NB4 (cell line): ENCODE measurements around the gene MAPK1.
"Not testable (repeated sequence)": the region's sequence is repeated elsewhere in the genome, so short reads cannot be mapped to it uniquely, and the experiment has no call there.

Source experiments
- DNase-seq: peaks from one replicate; pipeline ENCODE4 v3.0.0; 2010; ENCODE audit warnings: low read depth
- H3K4me3 ChIP-seq: one replicate; pipeline ENCODE4 v1.5.1; 2011; ENCODE audit warnings: mild to moderate bottlenecking, low read depth, low read length, moderate library complexity
- MYC ChIP-seq: IDR thresholded peaks from 2 replicates; pipeline ENCODE4 v1.6.1; 2011; ENCODE audit warnings: low read depth, low read length
- POLR2A ChIP-seq: IDR thresholded peaks from 2 replicates; pipeline ENCODE4 v1.6.1; 2011; ENCODE audit warnings: mild to moderate bottlenecking; ENCODE audit not compliant: insufficient read length; ENCODE audit errors: extremely low read depth
- TF ChIP-seq, protein P1 (sequence below): IDR thresholded peaks from one replicate; pipeline ENCODE4 v1.5.1; 2012; ENCODE audit warnings: low read depth, low read length
- TF ChIP-seq, protein P2 (sequence below): IDR thresholded peaks from 2 replicates; pipeline ENCODE4 v1.6.1; 2011; ENCODE audit warnings: low read depth, low read length

The MAPK1 gene

DNA sequence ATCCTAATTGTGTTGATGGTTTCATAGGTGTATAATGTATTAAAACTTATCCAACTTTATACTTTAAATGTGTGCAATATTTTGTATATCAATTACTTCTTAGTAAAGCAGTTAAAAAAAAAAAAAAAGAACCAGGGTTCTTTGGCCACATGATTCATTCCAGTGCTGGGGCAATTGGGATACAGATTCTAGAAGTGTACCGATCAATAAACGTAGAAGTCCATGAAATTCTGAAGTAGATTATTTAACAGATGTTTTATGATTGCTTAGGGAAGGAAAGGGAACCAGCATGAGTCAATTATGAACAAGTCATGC is 51.0 kb downstream of the MAPK1 start:
- DNase-seq = no peak
- peak overlapping the region; percentile 6 for H3K4me3 ChIP-seq
- TF ChIP-seq, protein P1, sequence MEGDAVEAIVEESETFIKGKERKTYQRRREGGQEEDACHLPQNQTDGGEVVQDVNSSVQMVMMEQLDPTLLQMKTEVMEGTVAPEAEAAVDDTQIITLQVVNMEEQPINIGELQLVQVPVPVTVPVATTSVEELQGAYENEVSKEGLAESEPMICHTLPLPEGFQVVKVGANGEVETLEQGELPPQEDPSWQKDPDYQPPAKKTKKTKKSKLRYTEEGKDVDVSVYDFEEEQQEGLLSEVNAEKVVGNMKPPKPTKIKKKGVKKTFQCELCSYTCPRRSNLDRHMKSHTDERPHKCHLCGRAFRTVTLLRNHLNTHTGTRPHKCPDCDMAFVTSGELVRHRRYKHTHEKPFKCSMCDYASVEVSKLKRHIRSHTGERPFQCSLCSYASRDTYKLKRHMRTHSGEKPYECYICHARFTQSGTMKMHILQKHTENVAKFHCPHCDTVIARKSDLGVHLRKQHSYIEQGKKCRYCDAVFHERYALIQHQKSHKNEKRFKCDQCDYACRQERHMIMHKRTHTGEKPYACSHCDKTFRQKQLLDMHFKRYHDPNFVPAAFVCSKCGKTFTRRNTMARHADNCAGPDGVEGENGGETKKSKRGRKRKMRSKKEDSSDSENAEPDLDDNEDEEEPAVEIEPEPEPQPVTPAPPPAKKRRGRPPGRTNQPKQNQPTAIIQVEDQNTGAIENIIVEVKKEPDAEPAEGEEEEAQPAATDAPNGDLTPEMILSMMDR = no peak
- TF ChIP-seq, protein P2, sequence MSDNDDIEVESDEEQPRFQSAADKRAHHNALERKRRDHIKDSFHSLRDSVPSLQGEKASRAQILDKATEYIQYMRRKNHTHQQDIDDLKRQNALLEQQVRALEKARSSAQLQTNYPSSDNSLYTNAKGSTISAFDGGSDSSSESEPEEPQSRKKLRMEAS = no peak
- TF ChIP-seq POLR2A (no peak), MYC (no peak)

DNA sequence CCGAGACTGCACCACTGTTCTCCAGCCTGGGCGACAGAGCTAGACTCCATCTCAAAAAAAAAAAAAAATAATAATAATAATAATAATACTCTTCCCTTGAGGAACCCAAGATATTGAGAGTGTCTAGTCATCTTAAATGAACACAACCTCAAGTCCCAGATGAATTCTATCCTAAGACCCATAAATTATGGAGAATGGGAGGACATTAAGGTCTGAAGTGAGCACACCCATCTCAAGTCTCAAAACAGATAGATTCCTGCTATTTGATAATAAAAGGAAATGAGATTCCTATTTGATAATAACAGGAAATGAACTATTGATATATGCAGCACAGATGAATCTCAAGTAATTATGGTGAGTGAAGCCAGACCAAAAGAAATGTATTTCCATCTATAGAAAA is 51.5 kb downstream of the MAPK1 start:
- peak overlapping the region; percentile 6 for H3K4me3 ChIP-seq
- no peak for DNase-seq
- TF ChIP-seq, protein P1 = no peak
- no peak for TF ChIP-seq MYC
- TF ChIP-seq POLR2A = no peak
- TF ChIP-seq, protein P2 = no peak

DNA sequence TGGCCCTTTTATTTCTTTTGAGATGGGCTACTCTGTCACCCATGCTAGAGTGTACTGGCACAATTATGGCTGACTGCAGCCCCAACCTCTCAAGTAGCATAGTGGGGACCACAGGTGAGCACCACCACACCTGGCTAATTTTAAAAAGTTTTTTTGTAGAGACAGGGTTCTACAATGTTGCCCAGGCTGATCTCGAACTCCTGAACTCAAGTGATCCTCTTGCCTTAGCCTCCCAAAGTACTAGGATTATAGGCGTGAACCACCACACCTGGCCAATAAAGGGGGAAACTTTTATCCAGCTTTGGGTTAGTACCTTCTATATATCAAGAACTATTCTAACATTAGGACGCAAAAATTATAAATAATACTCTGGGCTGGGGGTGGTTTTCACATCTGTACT is 52.1 kb downstream of the MAPK1 start:
- DNase-seq = no peak
- TF ChIP-seq, protein P2 = no peak
- no peak for TF ChIP-seq POLR2A
- TF ChIP-seq, protein P1 = no peak
- TF ChIP-seq MYC = no peak
- H3K4me3 ChIP-seq = no peak overlapping the region

DNA sequence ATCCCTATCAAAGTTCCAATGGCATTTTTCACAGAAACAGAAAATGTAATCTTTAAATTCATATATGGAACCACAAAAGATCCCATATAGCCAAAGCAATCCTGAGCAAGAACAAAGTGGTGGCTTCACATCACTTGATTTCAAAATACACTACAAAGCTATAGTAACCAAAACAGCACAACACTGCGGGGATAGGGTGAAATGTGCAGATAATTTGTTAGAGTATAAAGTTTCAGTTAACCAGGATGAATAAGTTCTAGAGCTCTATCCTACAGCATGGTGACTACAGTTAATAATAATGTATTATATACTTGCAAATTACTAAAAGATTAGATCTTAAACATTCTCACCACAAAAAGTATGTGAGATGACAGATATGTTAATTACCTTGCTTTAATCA is 55.5 kb downstream of the MAPK1 start:
- no peak overlapping the region for H3K4me3 ChIP-seq
- no peak for DNase-seq
- TF ChIP-seq, protein P2 = no peak
- TF ChIP-seq POLR2A = no peak
- TF ChIP-seq MYC = no peak
- TF ChIP-seq, protein P1 = no peak

DNA sequence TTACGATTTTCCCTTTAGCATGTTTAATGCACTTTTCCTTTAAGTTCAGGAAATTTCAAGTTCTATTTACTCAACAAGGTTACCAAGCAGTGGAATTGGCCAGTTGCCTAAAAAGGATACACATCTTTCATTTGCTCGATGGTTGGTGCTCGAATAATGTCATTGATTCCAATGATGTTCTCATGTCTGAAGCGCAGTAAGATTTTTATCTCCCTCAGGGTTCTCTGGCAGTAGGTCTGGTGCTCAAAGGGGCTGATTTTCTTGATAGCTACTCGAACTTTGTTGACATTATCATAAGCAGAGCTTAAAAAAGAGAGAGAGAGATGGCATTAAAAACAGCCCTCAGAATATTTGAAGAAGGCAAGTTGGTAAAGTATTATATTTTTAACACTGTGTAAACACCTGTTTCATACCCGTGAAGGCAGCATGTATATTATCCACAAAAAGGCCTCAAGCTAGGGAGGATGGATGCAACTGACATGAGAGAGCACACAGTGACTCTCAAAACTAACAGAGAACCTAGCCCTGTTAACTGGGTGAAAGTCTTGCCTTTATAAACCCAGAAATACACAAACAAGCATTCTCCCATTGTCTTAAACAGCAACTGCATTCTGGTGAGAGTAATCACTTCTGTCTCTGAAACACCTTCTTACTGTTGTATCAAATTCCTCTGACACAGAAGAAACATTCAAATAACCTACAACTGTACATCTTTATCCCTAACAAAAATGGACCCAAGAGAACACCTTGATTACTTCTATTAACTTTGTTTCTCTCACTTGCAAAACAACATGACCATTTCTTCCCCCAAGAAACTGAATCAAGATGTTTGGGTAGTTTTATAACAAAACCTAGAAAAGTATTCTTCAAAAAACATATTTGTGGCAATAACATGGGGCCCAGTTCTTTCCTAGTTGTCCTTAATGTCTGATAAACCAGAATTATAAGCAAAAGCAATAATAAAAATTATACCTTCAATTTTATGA is 59.6 kb downstream of the MAPK1 start:
- DNase-seq = no peak
- no peak overlapping the region for H3K4me3 ChIP-seq
- TF ChIP-seq, protein P1 = no peak
- TF ChIP-seq POLR2A = no peak
- TF ChIP-seq MYC = no peak
- TF ChIP-seq, protein P2 = no peak

DNA sequence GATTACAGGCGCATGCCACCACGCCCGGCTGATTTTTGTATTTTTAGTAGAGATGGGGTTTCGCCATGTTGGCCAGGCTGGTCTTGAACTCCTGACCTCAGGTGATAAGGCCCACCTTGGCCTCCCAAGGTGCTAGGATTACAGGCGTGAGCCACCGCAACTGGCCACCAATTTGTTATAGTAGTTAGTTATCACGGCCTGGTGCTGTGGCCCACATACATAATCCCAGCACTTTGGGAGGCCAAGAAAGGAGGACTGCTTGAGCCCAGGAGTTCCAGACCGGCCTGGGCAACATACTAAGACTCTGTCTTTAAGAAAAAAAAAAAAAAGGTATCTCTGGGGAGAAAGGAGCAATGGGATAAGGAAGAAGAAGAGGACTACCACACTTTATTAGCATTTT is 62.1 kb downstream of the MAPK1 start:
- not testable (repeated sequence) for DNase-seq, H3K4me3 ChIP-seq
